ENCODE data around the gene MYOCD.

The MYOCD gene

DNA sequence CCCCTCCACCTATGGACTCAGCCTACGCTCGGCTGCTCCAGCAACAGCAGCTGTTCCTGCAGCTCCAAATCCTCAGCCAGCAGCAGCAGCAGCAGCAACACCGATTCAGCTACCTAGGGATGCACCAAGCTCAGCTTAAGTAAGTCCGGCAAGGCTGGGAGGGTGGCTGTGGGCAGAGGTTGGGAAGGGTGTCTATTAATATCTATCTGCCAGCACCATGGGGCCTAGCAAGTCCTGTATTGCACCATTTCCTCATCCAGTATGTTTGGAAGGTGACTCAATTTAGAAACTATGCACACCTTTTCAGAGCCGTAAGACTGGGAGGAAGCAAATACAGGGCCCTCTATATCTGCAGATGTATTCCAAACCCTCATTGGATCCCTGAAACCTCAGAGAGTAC is 78.6 kb downstream of the MYOCD start:
- H3K36me3 ChIP-seq (ENCODE audit: control insufficient read depth, insufficient read depth, low read length), result peaks cover 9% of the 10 kb centered on the region
- no peak overlapping the region for H3K27ac ChIP-seq (ENCODE audit: low read depth, low read length, severe bottlenecking)
- H3K4me3 ChIP-seq (ENCODE audit: extremely low read depth, insufficient read depth, low read length, poor library complexity, severe bottlenecking), result no peak overlapping the region
- no peaks in the 10 kb centered on the region for H3K4me1 ChIP-seq (ENCODE audit: control insufficient read depth, insufficient read depth, low read length, poor library complexity, severe bottlenecking)
- WGBS, 2 experiments (ENCODE audit: insufficient coverage in 2 of 2), result 90 to 100% methylated on average over 1 to 4 of the region's 5 CpGs
- no peaks in the 10 kb centered on the region for H3K9me3 ChIP-seq (ENCODE audit: control insufficient read depth, low read length)

DNA sequence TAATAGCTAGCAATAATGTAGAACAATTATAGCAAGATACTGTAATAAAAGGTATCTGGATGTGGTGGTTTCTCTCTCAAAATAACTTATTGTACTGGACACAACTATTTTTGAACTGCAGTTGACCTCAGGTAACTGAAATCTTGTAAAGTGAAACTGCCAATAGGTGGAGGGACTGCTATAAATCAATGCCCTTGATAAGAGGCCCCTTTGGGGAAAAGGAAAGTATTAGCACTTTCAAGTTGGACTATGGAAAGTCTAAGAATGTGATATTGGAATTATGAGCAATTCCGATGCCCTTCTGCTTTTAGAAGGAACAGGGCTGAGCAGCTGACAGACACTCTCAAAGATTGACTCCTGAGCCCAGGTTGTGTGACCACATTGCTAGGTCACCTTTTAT is 79.1 kb downstream of the MYOCD start:
- H3K4me3 ChIP-seq (ENCODE audit: extremely low read depth, insufficient read depth, low read length, poor library complexity, severe bottlenecking), result no peak overlapping the region
- 100% methylated on average over 1 of the region's 1 CpG; no CpG with 5 or more reads in 1 of the 2 experiments for WGBS, 2 experiments (ENCODE audit: insufficient coverage in 2 of 2)
- H3K36me3 ChIP-seq (ENCODE audit: control insufficient read depth, insufficient read depth, low read length), result peaks cover 7% of the 10 kb centered on the region
- no peaks in the 10 kb centered on the region for H3K4me1 ChIP-seq (ENCODE audit: control insufficient read depth, insufficient read depth, low read length, poor library complexity, severe bottlenecking)
- H3K9me3 ChIP-seq (ENCODE audit: control insufficient read depth, low read length), result no peaks in the 10 kb centered on the region
- no peak overlapping the region for H3K27ac ChIP-seq (ENCODE audit: low read depth, low read length, severe bottlenecking)

DNA sequence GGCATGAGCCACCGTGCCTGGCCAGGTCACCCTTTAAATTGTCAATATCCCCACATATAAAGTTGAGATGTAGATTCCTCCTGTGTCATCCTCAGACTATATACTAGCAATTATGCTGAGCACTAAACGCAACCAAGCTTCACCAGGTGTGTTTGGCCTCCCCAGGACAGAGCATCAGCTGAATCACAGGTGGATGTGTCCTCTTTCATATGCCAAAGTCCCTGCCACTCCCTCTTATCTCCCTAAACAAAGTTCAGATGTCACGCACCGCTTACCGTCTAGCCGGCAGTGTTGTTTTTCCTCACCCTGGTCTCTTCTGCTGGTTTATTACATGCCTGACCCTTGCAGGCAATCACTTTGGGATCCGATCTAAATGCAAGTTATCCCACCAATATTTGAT is 79.8 kb downstream of the MYOCD start:
- H3K36me3 ChIP-seq (ENCODE audit: control insufficient read depth, insufficient read depth, low read length), result peaks cover 9% of the 10 kb centered on the region
- H3K9me3 ChIP-seq (ENCODE audit: control insufficient read depth, low read length), result no peaks in the 10 kb centered on the region
- H3K27ac ChIP-seq (ENCODE audit: low read depth, low read length, severe bottlenecking), result no peak overlapping the region
- H3K4me3 ChIP-seq (ENCODE audit: extremely low read depth, insufficient read depth, low read length, poor library complexity, severe bottlenecking), result no peak overlapping the region
- 89 to 93% methylated on average over 7 of the region's 7 CpGs for WGBS, 2 experiments (ENCODE audit: insufficient coverage in 2 of 2)
- no peaks in the 10 kb centered on the region for H3K4me1 ChIP-seq (ENCODE audit: control insufficient read depth, insufficient read depth, low read length, poor library complexity, severe bottlenecking)

DNA sequence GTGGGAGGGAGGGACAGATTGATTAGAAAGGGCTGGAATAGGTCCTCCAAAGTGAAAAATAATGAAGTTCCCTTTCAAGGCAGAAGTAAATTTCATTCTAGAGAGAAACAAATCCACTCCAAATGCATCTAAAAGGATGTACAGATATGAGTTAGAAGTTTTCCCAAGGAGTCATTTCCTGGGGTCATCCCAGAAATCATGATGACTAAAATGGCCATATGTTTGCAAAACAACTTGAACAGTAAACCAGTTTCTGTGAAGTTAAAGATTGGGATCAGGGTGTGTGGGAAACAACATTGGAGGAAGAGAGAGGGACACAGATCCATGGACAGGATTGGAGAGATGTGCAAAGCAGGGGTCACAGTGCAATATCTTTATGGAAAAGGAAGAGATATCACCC is 91.1 kb downstream of the MYOCD start:
- no peak overlapping the region for H3K4me3 ChIP-seq (ENCODE audit: extremely low read depth, insufficient read depth, low read length, poor library complexity, severe bottlenecking)
- peak overlapping the region; percentile 29 for H3K27ac ChIP-seq (ENCODE audit: low read depth, low read length, severe bottlenecking)
- peaks cover 8% of the 10 kb centered on the region for H3K36me3 ChIP-seq (ENCODE audit: control insufficient read depth, insufficient read depth, low read length)
- peaks cover 3% of the 10 kb centered on the region for H3K4me1 ChIP-seq (ENCODE audit: control insufficient read depth, insufficient read depth, low read length, poor library complexity, severe bottlenecking)
- H3K9me3 ChIP-seq (ENCODE audit: control insufficient read depth, low read length), result no peaks in the 10 kb centered on the region

DNA sequence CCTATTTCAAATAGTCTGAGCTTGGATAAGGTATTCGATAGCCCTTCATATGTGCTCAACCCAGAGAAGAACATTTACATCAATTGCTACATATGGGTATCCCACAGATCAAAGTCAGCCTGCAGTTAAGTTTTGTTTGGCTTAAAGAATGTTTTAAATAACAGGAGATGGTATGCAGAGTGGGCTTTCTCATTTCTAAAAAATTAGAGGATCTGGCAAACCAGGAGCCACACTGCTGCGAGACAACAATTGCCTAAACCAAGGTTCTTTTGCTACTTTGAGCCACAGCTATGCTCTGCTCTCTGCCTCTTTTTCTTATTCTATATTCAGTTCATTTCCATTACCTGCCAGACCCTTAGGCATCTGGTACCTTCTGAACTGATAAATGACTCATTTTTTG is 93.4 kb downstream of the MYOCD start:
- Histone ChIP-seq H3K9me3 (ENCODE audit: control insufficient read depth, low read length) (no peaks in the 10 kb centered on the region), H3K27ac (ENCODE audit: low read depth, low read length, severe bottlenecking) (no peak overlapping the region), H3K4me1 (ENCODE audit: control insufficient read depth, insufficient read depth, low read length, poor library complexity, severe bottlenecking) (peaks cover 3% of the 10 kb centered on the region), H3K4me3 (ENCODE audit: extremely low read depth, insufficient read depth, low read length, poor library complexity, severe bottlenecking) (no peak overlapping the region), H3K36me3 (ENCODE audit: control insufficient read depth, insufficient read depth, low read length) (peaks cover 8% of the 10 kb centered on the region)
- 93 to 100% methylated on average over 1 of the region's 2 CpGs for WGBS, 2 experiments (ENCODE audit: insufficient coverage in 2 of 2)

DNA sequence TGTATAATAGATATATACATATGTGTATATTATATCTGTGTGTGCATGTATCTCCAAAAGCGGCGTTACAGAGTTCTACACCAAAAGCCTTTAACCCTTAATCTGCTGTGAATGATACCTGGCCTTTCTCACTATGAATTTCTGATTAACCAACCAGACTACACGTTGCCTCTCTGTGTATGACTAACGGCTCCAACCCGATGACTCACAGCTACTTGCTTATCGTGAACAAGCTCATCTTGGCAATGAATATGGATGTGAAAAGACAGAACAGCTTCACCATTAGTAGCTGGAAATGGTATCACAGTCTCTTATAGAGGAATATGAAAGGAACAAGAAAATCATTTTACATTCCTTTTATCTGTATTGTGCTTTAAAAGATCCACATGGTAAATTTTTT is 99.9 kb downstream of the MYOCD start:
- no peaks in the 10 kb centered on the region for H3K9me3 ChIP-seq (ENCODE audit: control insufficient read depth, low read length)
- WGBS, 2 experiments (ENCODE audit: insufficient coverage in 2 of 2), result 90 to 91% methylated on average over 3 to 4 of the region's 6 CpGs
- no peak overlapping the region for H3K4me3 ChIP-seq (ENCODE audit: extremely low read depth, insufficient read depth, low read length, poor library complexity, severe bottlenecking)

DNA sequence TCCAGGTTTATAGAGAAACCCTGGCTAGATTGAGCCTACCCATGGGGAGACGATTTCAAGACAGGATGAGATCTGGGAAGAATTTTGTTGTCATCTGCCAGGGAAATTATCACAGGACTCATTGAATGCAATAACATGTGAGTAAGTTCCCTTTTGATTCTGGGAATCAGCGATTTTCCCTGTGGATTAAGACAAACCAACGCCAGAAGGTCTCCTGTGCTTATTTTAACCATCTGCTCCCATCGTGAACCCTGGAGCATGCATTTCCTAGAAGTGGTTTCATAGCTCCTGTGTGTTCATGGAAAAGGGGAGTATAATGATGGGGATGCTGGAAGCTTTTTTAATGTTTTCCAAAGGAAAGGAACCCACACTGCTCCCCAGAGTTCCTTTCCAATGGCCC is 102.6 kb downstream of the MYOCD start:
- Histone ChIP-seq H3K4me1 (ENCODE audit: control insufficient read depth, insufficient read depth, low read length, poor library complexity, severe bottlenecking) (peaks cover 4% of the 10 kb centered on the region), H3K27ac (ENCODE audit: low read depth, low read length, severe bottlenecking) (no peak overlapping the region), H3K36me3 (ENCODE audit: control insufficient read depth, insufficient read depth, low read length) (no peaks in the 10 kb centered on the region), H3K9me3 (ENCODE audit: control insufficient read depth, low read length) (no peaks in the 10 kb centered on the region), H3K4me3 (ENCODE audit: extremely low read depth, insufficient read depth, low read length, poor library complexity, severe bottlenecking) (no peak overlapping the region)
- whole genome bisulfite sequencing, 2 experiments (ENCODE audit: insufficient coverage in 2 of 2), result 93 to 100% methylated on average over 3 to 4 of the region's 4 CpGs

More for the DNA sequence above, 99.9 kb downstream of the MYOCD start:
- Histone ChIP-seq H3K4me1 (ENCODE audit: control insufficient read depth, insufficient read depth, low read length, poor library complexity, severe bottlenecking) (peaks cover 4% of the 10 kb centered on the region), H3K27ac (ENCODE audit: low read depth, low read length, severe bottlenecking) (no peak overlapping the region), H3K36me3 (ENCODE audit: control insufficient read depth, insufficient read depth, low read length) (peaks cover 3% of the 10 kb centered on the region)

DNA sequence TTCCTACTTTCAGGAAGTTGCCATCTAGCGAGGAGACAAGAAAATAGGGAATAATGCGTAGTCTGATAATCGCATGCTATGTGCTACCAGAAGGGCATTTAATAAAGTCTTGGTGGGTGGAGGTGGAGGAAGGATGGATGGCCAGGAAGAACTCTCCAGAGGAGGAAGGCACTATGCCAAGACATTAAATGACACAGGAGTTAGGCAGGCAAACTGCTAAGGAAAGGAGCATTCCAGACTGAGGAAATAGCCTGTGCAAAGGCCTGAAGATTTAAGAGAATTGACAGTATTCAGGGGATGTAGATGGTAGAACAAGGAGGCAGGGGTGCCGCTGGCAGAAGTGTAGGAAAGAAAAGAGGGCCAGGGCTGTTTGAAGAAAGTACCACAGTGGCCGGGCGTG is 104.3 kb downstream of the MYOCD start:
- no peaks in the 10 kb centered on the region for H3K9me3 ChIP-seq (ENCODE audit: control insufficient read depth, low read length)
- H3K36me3 ChIP-seq (ENCODE audit: control insufficient read depth, insufficient read depth, low read length), result no peaks in the 10 kb centered on the region
- H3K4me3 ChIP-seq (ENCODE audit: extremely low read depth, insufficient read depth, low read length, poor library complexity, severe bottlenecking), result no peak overlapping the region
- no peak overlapping the region for H3K27ac ChIP-seq (ENCODE audit: low read depth, low read length, severe bottlenecking)
- peaks cover 4% of the 10 kb centered on the region for H3K4me1 ChIP-seq (ENCODE audit: control insufficient read depth, insufficient read depth, low read length, poor library complexity, severe bottlenecking)
- 83 to 98% methylated on average over 6 of the region's 6 CpGs for WGBS, 2 experiments (ENCODE audit: insufficient coverage in 2 of 2)

DNA sequence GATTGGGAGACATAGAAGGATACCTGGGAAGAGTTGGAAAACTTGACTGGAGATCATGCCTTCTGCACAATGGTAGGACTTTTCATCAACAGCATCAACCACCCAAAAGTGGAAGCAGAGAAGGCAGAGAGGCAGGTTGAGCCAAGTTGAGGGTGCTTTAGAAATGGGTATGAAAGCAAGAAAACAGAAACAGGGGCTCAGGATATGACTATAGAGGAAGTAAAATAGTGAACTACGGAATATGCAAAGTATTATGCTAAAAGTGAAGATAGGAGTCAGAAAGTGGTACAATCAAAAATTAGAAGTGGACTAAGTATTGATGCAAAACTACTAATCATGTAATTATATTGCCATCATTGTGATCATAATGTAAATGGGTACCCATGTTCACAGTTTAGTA is 107.5 kb downstream of the MYOCD start:
- H3K27ac ChIP-seq (ENCODE audit: low read depth, low read length, severe bottlenecking), result no peak overlapping the region
- H3K36me3 ChIP-seq (ENCODE audit: control insufficient read depth, insufficient read depth, low read length), result no peaks in the 10 kb centered on the region
- no peaks in the 10 kb centered on the region for H3K4me1 ChIP-seq (ENCODE audit: control insufficient read depth, insufficient read depth, low read length, poor library complexity, severe bottlenecking)
- H3K4me3 ChIP-seq (ENCODE audit: extremely low read depth, insufficient read depth, low read length, poor library complexity, severe bottlenecking), result no peak overlapping the region
- no peaks in the 10 kb centered on the region for H3K9me3 ChIP-seq (ENCODE audit: control insufficient read depth, low read length)
- WGBS, 2 experiments (ENCODE audit: insufficient coverage in 2 of 2), result 71% methylated on average over 1 of the region's 1 CpG; no CpG with 5 or more reads in 1 of the 2 experiments

DNA sequence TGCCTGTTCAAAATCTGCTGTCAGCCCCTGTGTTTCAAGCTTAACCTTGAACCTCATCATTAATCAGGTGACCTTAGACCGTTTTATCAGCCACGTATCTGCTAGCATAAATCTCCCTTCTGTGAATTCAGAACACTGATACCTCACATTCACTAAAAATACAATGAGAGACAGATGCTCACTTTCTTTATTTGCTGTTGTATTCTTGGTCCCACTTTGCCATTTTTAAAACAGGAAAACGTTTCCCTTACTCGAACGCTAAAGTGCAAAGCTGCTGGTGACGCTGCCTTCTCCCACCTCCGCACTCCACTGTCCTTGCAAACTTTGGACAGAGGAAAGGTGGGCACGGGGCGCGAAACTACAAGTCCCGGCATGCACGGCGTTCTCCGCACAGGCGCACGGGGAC is 123.4 kb downstream of the MYOCD start:
- H3K27ac ChIP-seq (ENCODE audit: low read depth, low read length, severe bottlenecking), result no peak overlapping the region
- WGBS, 2 experiments (ENCODE audit: insufficient coverage in 2 of 2), result 1% methylated on average over 10 to 16 of the region's 16 CpGs
- H3K36me3 ChIP-seq (ENCODE audit: control insufficient read depth, insufficient read depth, low read length), result no peaks in the 10 kb centered on the region
- no peaks in the 10 kb centered on the region for H3K9me3 ChIP-seq (ENCODE audit: control insufficient read depth, low read length)
- peak overlapping the region; percentile 65 for H3K4me3 ChIP-seq (ENCODE audit: extremely low read depth, insufficient read depth, low read length, poor library complexity, severe bottlenecking)
- no peaks in the 10 kb centered on the region for H3K4me1 ChIP-seq (ENCODE audit: control insufficient read depth, insufficient read depth, low read length, poor library complexity, severe bottlenecking)

DNA sequence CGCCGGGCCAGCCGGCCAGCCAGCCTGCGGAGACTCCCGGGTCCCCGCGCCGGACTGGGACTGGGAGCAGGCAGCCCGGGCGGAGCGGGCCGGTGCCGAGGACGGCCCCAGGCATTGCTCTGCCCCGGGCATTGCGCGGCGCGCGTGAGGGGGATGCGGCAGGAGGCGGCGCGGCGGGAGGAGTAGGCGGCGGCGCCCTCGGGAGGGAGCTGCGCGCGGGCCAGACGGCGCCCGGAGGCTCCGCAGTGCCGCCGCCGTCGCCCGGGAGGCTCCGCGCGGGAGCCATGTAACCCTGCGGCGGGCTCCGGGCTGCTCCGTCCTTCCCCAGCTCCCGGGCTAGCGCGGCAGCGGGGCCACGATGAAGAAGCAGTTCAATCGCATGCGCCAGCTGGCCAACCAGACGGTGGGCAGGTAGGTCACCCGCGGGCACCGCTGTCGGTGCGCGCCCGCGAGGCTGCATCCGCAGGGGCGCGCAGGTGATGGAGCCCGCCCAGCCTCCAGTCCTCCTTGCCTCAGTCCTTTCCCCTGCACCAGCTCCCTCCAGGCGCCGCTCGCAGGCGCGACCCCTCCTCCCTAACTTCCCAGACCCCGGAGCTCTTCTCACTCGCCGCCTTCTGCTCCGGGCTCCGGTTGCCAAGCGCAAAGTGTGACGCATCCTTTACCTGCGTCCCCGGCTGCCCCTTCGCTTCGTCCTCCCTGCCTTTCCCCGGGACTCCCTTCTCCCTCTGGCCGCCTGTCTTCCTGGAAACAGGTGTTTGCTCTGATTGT is 124.0 kb downstream of the MYOCD start, which contains the start of gene ARHGAP44:
ARHGAP44 (plus strand) TSS at position 18 of the 768 bp plus-strand sequence; CDS start at position 359, 341 bp downstream.
- Histone ChIP-seq H3K4me3 (ENCODE audit: extremely low read depth, insufficient read depth, low read length, poor library complexity, severe bottlenecking) (peak within 1 kb of the TSS; percentile 65), H3K9me3 (ENCODE audit: control insufficient read depth, low read length) (no peaks in the 10 kb centered on the region), H3K36me3 (ENCODE audit: control insufficient read depth, insufficient read depth, low read length) (no peaks in the 10 kb centered on the region), H3K27ac (ENCODE audit: low read depth, low read length, severe bottlenecking) (no peak within 1 kb of the TSS), H3K4me1 (ENCODE audit: control insufficient read depth, insufficient read depth, low read length, poor library complexity, severe bottlenecking) (no peaks in the 10 kb centered on the region)
- 0% methylated on average over 60 to 85 of the region's 86 CpGs for WGBS, 2 experiments (ENCODE audit: insufficient coverage in 2 of 2)

All from mesodermal cell (in vitro differentiated cells).